SK-N-SH (cell line): ENCODE data around the gene BCL2A1. TPM values are rescaled to one million over a fixed set of nuclear protein-coding genes. Genes with fewer than 3 reads are reported as not detected.

Experiments used
- CTCF ChIA-PET: fragments of 300-600, 350-600 bp; formaldehyde crosslinking; extraction: SDS; loops from one replicate; lab custom pipeline; 2021; lab: Yijun Ruan, JAX
- POLR2A ChIA-PET: fragments of 350-600 bp; sonication (Branson Sonifier 250); formaldehyde crosslinking; extraction: SDS; loops from one replicate; lab custom pipeline; 2020; ENCODE audit warnings: antibody characterized with exemption, inconsistent platforms; lab: Yijun Ruan, JAX
- DNase-seq: peaks from one replicate; pipeline ENCODE4 v3.0.0; 2012
- H2AFZ ChIP-seq: fragments of 200-600 bp; sonication (generic); 2 replicates; pipeline ENCODE4 v1.8.1; 2016; ENCODE audit warnings: antibody characterized with exemption, mild to moderate bottlenecking, low read depth
- H3F3A ChIP-seq: fragments of 200-600 bp; sonication (generic); replicated peaks from 2 replicates; pipeline ENCODE3; 2016; ENCODE audit warnings: antibody characterized with exemption, mild to moderate bottlenecking; ENCODE audit not compliant: insufficient read depth
- H3K27ac ChIP-seq, 2 experiments: fragments of 200-500 bp in 1 of 2; fragments of 200-600 bp in 1 of 2; sonication (Bioruptor generic) in 1 of 2; sonication (generic), shearing (Covaris generic) in 1 of 2; 2 replicates each; pipeline versions ENCODE4 v1.5.1 to v1.6.1; 2014 to 2016; ENCODE audit warnings: low read depth in 2 of 2, inconsistent platforms in 1 of 2, low read length in 1 of 2, mild to moderate bottlenecking in 1 of 2, mixed read lengths in 1 of 2
- H3K27me3 ChIP-seq: fragments of 200-600 bp; sonication (generic), shearing (Covaris generic); 2 replicates; pipeline ENCODE4 v1.6.1; 2016; ENCODE audit warnings: mixed run types; ENCODE audit not compliant: insufficient read depth
- H3K36me3 ChIP-seq, 2 experiments: fragments of 200-500 bp in 1 of 2; fragments of 200-600 bp in 1 of 2; sonication (Bioruptor generic) in 1 of 2; sonication (generic) in 1 of 2; replicated peaks in 1 of 2; 2 replicates each; pipeline versions ENCODE3 to v1.5.1; 2014 to 2016; ENCODE audit warnings: low read length in 1 of 2, mild to moderate bottlenecking in 1 of 2; ENCODE audit not compliant: insufficient read depth in 2 of 2, control insufficient read depth in 1 of 2
- H3K4me1 ChIP-seq, 2 experiments: fragments of 200-500 bp in 1 of 2; fragments of 200-600 bp in 1 of 2; sonication (Bioruptor generic) in 1 of 2; sonication (generic), shearing (Covaris generic) in 1 of 2; 2 replicates each; pipeline versions ENCODE4 v1.5.1 to v1.6.1; 2014 to 2016; ENCODE audit warnings: low read depth in 1 of 2, low read length in 1 of 2, mixed run types in 1 of 2; ENCODE audit not compliant: insufficient read depth in 2 of 2, control insufficient read depth in 1 of 2
- H3K4me2 ChIP-seq: fragments of 200-600 bp; sonication (generic), shearing (Covaris generic); 2 replicates; pipeline ENCODE4 v1.6.1; 2017; ENCODE audit warnings: mixed run types
- H3K4me3 ChIP-seq, 2 experiments: fragments of 200-500 bp in 1 of 2; fragments of 200-600 bp in 1 of 2; sonication (Bioruptor generic) in 1 of 2; sonication (generic), shearing (Covaris generic) in 1 of 2; 2 replicates each; pipeline versions ENCODE4 v1.5.1 to v1.8.1; 2014 to 2016; ENCODE audit warnings: low read depth in 2 of 2, inconsistent platforms in 1 of 2, low read length in 1 of 2, mild to moderate bottlenecking in 1 of 2, mixed read lengths in 1 of 2, moderate library complexity in 1 of 2
- H3K79me2 ChIP-seq: fragments of 200-600 bp; sonication (generic); 2 replicates; pipeline ENCODE4 v1.8.1; 2017; ENCODE audit warnings: mild to moderate bottlenecking; ENCODE audit not compliant: insufficient read depth
- H3K9ac ChIP-seq: fragments of 200-600 bp; sonication (generic); 2 replicates; pipeline ENCODE4 v1.6.1; 2017; ENCODE audit warnings: mixed run types
- H3K9me2 ChIP-seq: fragments of 200-600 bp; sonication (generic); 2 replicates; pipeline ENCODE4 v1.6.1; 2017; ENCODE audit warnings: mixed run types
- H3K9me3 ChIP-seq: fragments of 200-600 bp; sonication (generic); 2 replicates; pipeline ENCODE4 v1.6.1; 2017; ENCODE audit warnings: mixed run types, mild to moderate bottlenecking, moderate library complexity
- H4K20me1 ChIP-seq: fragments of 200-600 bp; sonication (generic); 2 replicates; pipeline ENCODE4 v1.6.1; 2017; ENCODE audit warnings: mild to moderate bottlenecking, mixed run types; ENCODE audit not compliant: insufficient read depth
- CHD2 ChIP-seq: fragments of 150-350 bp; IDR thresholded peaks from 2 replicates; pipeline ENCODE4 v1.6.1; 2018; ENCODE audit warnings: low read length; ENCODE audit not compliant: partially characterized antibody
- EP300 ChIP-seq, 2 experiments: IDR thresholded peaks; 2 replicates each; pipeline versions ENCODE4 v1.4.0 to v1.6.1; 2012; ENCODE audit warnings: borderline replicate concordance in 1 of 2, low read depth in 1 of 2, low read length in 1 of 2
- EZH2phosphoT487 ChIP-seq: fragments of 200-600 bp; sonication (generic); IDR thresholded peaks from 2 replicates; pipeline ENCODE4 v1.6.1; 2017; ENCODE audit warnings: low read depth, mixed run types, mild to moderate bottlenecking, antibody characterized with exemption, moderate library complexity, borderline replicate concordance
- FOXJ3 ChIP-seq: sonication (generic); formaldehyde crosslinking; IDR thresholded peaks from 2 replicates; pipeline ENCODE4 v1.5.1; 2020; ENCODE audit warnings: mild to moderate bottlenecking, missing genetic modification reagents
- FOXM1 ChIP-seq: IDR thresholded peaks from 2 replicates; pipeline ENCODE4 v1.4.0; 2012; ENCODE audit warnings: low read depth, mild to moderate bottlenecking
- GABPA ChIP-seq: IDR thresholded peaks from 2 replicates; pipeline ENCODE4 v1.4.0; 2012; ENCODE audit warnings: low read depth, mild to moderate bottlenecking
- GATA2 ChIP-seq: sonication (generic); formaldehyde crosslinking; IDR thresholded peaks from 2 replicates; pipeline ENCODE4 v1.5.0; 2020; ENCODE audit warnings: mild to moderate bottlenecking, missing genetic modification reagents
- JUND ChIP-seq: IDR thresholded peaks from 2 replicates; pipeline ENCODE4 v1.4.0; 2012
- POLR2AphosphoS5 ChIP-seq: IDR thresholded peaks from 2 replicates; pipeline ENCODE4 v1.6.1; 2012; ENCODE audit warnings: low read depth, low read length
- RAD21 ChIP-seq: IDR thresholded peaks from 2 replicates; pipeline ENCODE4 v1.6.1; 2012; ENCODE audit warnings: mild to moderate bottlenecking, low read length
- RFX5 ChIP-seq: IDR thresholded peaks from 2 replicates; pipeline ENCODE4 v1.6.1; 2012; ENCODE audit warnings: mild to moderate bottlenecking, improper control_type of control experiment, low read length
- SIN3A ChIP-seq: IDR thresholded peaks from 2 replicates; pipeline ENCODE4 v1.6.1; 2012; ENCODE audit warnings: low read depth, mild to moderate bottlenecking, low read length, moderate library complexity, borderline replicate concordance
- WGBS: methylation state at CpG from one replicate; pipeline ENCODE4 v1.1.6; 2017; ENCODE audit warnings: low lambda C conversion rate; 5-methylcytosine and 5-hydroxymethylcytosine counted together
- polyA plus RNA-seq, 3 experiments: library from polyadenylated mRNA; depleted of rRNA; stranded (reverse); fragments of >200 nt; gene quantifications; 2 replicates each; pipeline ENCODE4 v1.2.3, GENCODE V29; 2012
- TF ChIP-seq, protein P1 (sequence below): fragments of 150-350 bp; IDR thresholded peaks from 2 replicates; pipeline ENCODE4 v1.6.1; 2016; ENCODE audit warnings: mild to moderate bottlenecking, low read depth, low read length
- TF ChIP-seq, protein P2 (sequence below): IDR thresholded peaks from 2 replicates; pipeline ENCODE4 v1.4.0; 2012; ENCODE audit warnings: low read depth, borderline replicate concordance
- TF ChIP-seq, protein P3 (sequence below): fragments of 150-350 bp; IDR thresholded peaks from 2 replicates; pipeline ENCODE4 v1.6.1; 2017; ENCODE audit warnings: antibody characterized with exemption, low read length, low read depth, borderline replicate concordance
- TF ChIP-seq, protein P4 (sequence below): IDR thresholded peaks from 2 replicates; pipeline ENCODE4 v1.4.0; 2012; ENCODE audit warnings: low read depth
- TF ChIP-seq, protein P5 (sequence below): fragments of 200-600 bp; sonication (generic); IDR thresholded peaks from 2 replicates; pipeline ENCODE4 v1.6.1; 2017; ENCODE audit warnings: antibody characterized with exemption, mild to moderate bottlenecking, moderate library complexity

BCL2A1 gene
- polyA plus RNA-seq, 1 of the 3 experiments (the other 2 are of a cell fraction): 0.08 TPM

DNA sequence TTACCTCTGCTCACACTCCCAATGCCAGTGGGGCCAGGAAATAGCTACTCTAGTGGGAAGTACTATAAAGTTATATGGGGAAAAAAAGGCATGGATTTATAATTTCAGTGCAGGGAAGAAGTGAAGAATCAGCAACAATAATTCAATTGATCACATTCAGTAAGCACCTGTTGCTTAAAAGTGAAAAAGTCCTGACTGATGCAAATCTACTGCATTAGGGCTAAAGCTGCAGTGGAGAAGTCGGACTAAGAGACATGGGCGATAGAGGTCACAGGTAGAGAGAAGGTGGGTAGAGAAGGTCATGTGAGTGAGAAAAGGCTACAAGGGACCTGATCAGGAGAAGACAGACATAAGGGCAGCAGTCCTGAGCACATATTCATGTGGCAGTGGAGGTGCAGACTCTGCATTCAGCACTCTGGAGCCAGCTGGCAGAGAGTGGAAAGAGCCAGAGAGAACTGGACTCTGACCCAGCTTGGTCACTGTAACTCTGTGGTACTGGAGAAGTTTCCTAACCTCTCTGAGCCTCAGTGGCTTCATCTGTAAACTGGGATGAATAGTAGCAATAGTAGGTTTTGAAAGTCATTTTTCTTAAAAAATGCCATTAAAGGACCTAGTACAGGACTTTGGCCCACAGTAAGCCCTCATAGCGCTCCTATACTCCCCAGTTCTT lies 17.6 kb upstream of the BCL2A1 start:
- H3K9me3 ChIP-seq: no peaks in the 10 kb centered on the region
- no peak overlapping the region for H3K27ac ChIP-seq
- WGBS: 78% methylated on average over 3 of the region's 3 CpGs
- H3K27me3 ChIP-seq: no peaks in the 10 kb centered on the region; the same call in 1 of the 2 replicates
- H3K79me2 ChIP-seq: no peaks in the 10 kb centered on the region
- ChIA-PET CTCF (interaction anchor here (1.2 to 1.4 kb wide), 2 partner anchors 607 to 649 kb away, joined by 3 to 6 read pairs; no protein-coding TSS in a partner anchor), POLR2A (no interaction called here)
- no peak overlapping the region for H3K4me2 ChIP-seq
- no peak overlapping the region for H3K4me3 ChIP-seq
- no peak for DNase-seq
- no peaks in the 10 kb centered on the region; a peak in 1 of 4 replicates for H3K4me1 ChIP-seq
- no peaks in the 10 kb centered on the region for H3F3A ChIP-seq
- H3K36me3 ChIP-seq: no peaks in the 10 kb centered on the region
- H4K20me1 ChIP-seq: no peaks in the 10 kb centered on the region
- H2AFZ ChIP-seq: no peak overlapping the region
- H3K9ac ChIP-seq: no peak overlapping the region
- TF ChIP-seq GATA2 (no peak), POLR2AphosphoS5 (no peak), FOXJ3 (CRISPR knock-in tag) (no peak), RAD21 (no peak), EP300 (IDR thresholded peaks at IDR 0.05; ENCODE audit: borderline replicate concordance in 1 of 2, low read depth in 1 of 2, low read length in 1 of 2) (no peak)
- TF ChIP-seq, protein P1, sequence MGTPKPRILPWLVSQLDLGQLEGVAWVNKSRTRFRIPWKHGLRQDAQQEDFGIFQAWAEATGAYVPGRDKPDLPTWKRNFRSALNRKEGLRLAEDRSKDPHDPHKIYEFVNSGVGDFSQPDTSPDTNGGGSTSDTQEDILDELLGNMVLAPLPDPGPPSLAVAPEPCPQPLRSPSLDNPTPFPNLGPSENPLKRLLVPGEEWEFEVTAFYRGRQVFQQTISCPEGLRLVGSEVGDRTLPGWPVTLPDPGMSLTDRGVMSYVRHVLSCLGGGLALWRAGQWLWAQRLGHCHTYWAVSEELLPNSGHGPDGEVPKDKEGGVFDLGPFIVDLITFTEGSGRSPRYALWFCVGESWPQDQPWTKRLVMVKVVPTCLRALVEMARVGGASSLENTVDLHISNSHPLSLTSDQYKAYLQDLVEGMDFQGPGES: no peak
- TF ChIP-seq, protein P2, sequence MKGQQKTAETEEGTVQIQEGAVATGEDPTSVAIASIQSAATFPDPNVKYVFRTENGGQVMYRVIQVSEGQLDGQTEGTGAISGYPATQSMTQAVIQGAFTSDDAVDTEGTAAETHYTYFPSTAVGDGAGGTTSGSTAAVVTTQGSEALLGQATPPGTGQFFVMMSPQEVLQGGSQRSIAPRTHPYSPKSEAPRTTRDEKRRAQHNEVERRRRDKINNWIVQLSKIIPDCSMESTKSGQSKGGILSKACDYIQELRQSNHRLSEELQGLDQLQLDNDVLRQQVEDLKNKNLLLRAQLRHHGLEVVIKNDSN: no peak
- TF ChIP-seq, protein P3, sequence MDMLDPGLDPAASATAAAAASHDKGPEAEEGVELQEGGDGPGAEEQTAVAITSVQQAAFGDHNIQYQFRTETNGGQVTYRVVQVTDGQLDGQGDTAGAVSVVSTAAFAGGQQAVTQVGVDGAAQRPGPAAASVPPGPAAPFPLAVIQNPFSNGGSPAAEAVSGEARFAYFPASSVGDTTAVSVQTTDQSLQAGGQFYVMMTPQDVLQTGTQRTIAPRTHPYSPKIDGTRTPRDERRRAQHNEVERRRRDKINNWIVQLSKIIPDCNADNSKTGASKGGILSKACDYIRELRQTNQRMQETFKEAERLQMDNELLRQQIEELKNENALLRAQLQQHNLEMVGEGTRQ: no peak
- no peaks in the 10 kb centered on the region for H3K9me2 ChIP-seq

DNA sequence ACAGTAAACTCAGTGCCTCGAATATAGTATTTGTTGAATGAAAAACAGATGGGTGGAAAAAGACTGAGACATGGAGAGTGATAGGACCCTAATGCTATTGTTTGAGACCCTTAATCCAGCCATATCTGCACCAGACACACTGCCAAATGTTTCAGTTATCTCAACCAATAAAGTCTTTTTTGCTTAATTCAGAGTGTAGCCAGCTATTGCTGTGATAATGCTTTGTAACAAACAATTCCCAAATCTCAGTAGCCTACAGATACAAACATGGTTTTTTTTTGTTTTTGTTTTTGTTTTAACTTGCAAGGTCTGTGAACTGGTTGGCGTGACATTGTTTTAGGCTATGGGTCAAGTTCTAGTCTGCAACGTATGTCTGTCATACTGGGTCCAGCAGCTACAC lies 17.0 kb upstream of the BCL2A1 start:
- no peak overlapping the region for H3K4me2 ChIP-seq
- H2AFZ ChIP-seq: no peak overlapping the region
- H3K27ac ChIP-seq: no peak overlapping the region
- H3K4me3 ChIP-seq: no peak overlapping the region
- POLR2A ChIA-PET: no interaction called here
- H3K79me2 ChIP-seq: no peaks in the 10 kb centered on the region
- H3K9me2 ChIP-seq: no peaks in the 10 kb centered on the region
- no peaks in the 10 kb centered on the region; the same call in 1 of the 2 replicates for H3K27me3 ChIP-seq
- H3K4me1 ChIP-seq: no peaks in the 10 kb centered on the region; a peak in 1 of 4 replicates
- H3K9ac ChIP-seq: no peak overlapping the region
- no peaks in the 10 kb centered on the region for H4K20me1 ChIP-seq
- H3K36me3 ChIP-seq: no peaks in the 10 kb centered on the region
- TF ChIP-seq, protein P4, sequence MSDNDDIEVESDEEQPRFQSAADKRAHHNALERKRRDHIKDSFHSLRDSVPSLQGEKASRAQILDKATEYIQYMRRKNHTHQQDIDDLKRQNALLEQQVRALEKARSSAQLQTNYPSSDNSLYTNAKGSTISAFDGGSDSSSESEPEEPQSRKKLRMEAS: no peak
- TF ChIP-seq EZH2phosphoT487 (no peak), JUND (no peak), GABPA (no peak), CHD2 (no peak), FOXM1 (no peak), FOXJ3 (CRISPR knock-in tag) (no peak), RFX5 (no peak), RAD21 (no peak), SIN3A (no peak), GATA2 (no peak)
- TF ChIP-seq, protein P5, sequence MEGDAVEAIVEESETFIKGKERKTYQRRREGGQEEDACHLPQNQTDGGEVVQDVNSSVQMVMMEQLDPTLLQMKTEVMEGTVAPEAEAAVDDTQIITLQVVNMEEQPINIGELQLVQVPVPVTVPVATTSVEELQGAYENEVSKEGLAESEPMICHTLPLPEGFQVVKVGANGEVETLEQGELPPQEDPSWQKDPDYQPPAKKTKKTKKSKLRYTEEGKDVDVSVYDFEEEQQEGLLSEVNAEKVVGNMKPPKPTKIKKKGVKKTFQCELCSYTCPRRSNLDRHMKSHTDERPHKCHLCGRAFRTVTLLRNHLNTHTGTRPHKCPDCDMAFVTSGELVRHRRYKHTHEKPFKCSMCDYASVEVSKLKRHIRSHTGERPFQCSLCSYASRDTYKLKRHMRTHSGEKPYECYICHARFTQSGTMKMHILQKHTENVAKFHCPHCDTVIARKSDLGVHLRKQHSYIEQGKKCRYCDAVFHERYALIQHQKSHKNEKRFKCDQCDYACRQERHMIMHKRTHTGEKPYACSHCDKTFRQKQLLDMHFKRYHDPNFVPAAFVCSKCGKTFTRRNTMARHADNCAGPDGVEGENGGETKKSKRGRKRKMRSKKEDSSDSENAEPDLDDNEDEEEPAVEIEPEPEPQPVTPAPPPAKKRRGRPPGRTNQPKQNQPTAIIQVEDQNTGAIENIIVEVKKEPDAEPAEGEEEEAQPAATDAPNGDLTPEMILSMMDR: no peak
- H3F3A ChIP-seq: no peaks in the 10 kb centered on the region
- CTCF ChIA-PET: interaction anchor here (1.2 to 1.4 kb wide), 2 partner anchors 607 to 648 kb away, joined by 3 to 6 read pairs; no protein-coding TSS in a partner anchor
- 31% methylated on average over 3 of the region's 3 CpGs for WGBS
- H3K9me3 ChIP-seq: no peaks in the 10 kb centered on the region
- DNase-seq: no peak
